Measurements from ENCODE around the gene CWC27.

CWC27 gene

GRCh38 chr5:65032250-65032649, 263.5 kb downstream of the CWC27 start:
- no peak for DNase-seq (ENCODE audit: low read depth in 1 of 2, low spot score in 1 of 2)

GRCh38 chr5:65034029-65034812, 265.5 kb downstream of the CWC27 start:
- DNase-seq (ENCODE audit: low read depth in 1 of 2, low spot score in 1 of 2), result no peak

- no peak for DNase-seq (ENCODE audit: low read depth in 1 of 2, low spot score in 1 of 2)
Measured at GRCh38 chr5:65034813-65035209, 266.1 kb downstream of the CWC27 start.

GRCh38 chr5:65035211-65036206, 266.8 kb downstream of the CWC27 start:
- DNase-seq (ENCODE audit: low read depth in 1 of 2, low spot score in 1 of 2), result peak; percentile 47 to 76

- DNase-seq (ENCODE audit: low read depth in 1 of 2, low spot score in 1 of 2), result no peak
Measured at GRCh38 chr5:65037831-65038815, 269.4 kb downstream of the CWC27 start.

- DNase-seq (ENCODE audit: low read depth in 1 of 2, low spot score in 1 of 2), result no peak
Measured at GRCh38 chr5:65041296-65042158, 272.8 kb downstream of the CWC27 start.

- no peak for DNase-seq (ENCODE audit: low read depth in 1 of 2, low spot score in 1 of 2)
Measured at GRCh38 chr5:65043843-65044359, 275.2 kb downstream of the CWC27 start.

GRCh38 chr5:65047225-65047624, 278.5 kb downstream of the CWC27 start:
- no peak for DNase-seq (ENCODE audit: low read depth in 1 of 2, low spot score in 1 of 2)

GRCh38 chr5:65047948-65048690, 279.4 kb downstream of the CWC27 start:
- DNase-seq (ENCODE audit: low read depth in 1 of 2, low spot score in 1 of 2), result no peak

GRCh38 chr5:65050140-65050539, 281.4 kb downstream of the CWC27 start:
- DNase-seq (ENCODE audit: low read depth in 1 of 2, low spot score in 1 of 2), result no peak

GRCh38 chr5:65050826-65051498, 282.2 kb downstream of the CWC27 start:
- DNase-seq (ENCODE audit: low read depth in 1 of 2, low spot score in 1 of 2), result no peak

- no peak for DNase-seq (ENCODE audit: low read depth in 1 of 2, low spot score in 1 of 2)
Measured at GRCh38 chr5:65055938-65056337, 287.2 kb downstream of the CWC27 start.

GRCh38 chr5:65059681-65060598, 291.2 kb downstream of the CWC27 start:
- no peak for DNase-seq (ENCODE audit: low read depth in 1 of 2, low spot score in 1 of 2)

GRCh38 chr5:65061250-65061973, 292.7 kb downstream of the CWC27 start:
- DNase-seq (ENCODE audit: low read depth in 1 of 2, low spot score in 1 of 2), result no peak

GRCh38 chr5:65061974-65062353, 293.2 kb downstream of the CWC27 start:
- DNase-seq (ENCODE audit: low read depth in 1 of 2, low spot score in 1 of 2), result no peak

GRCh38 chr5:65062469-65063083, 293.8 kb downstream of the CWC27 start:
- no peak for DNase-seq (ENCODE audit: low read depth in 1 of 2, low spot score in 1 of 2)

Measured in activated CD4-positive, alpha-beta T cell treated with anti-CD3 and anti-CD28 coated beads, Interleukin-2, amount 50 U/mL, for 24 hours (primary cell).